ENCODE measurements around the gene MYO1E.

Gene MYO1E

GRCh38 chr15:59189241-59189640, 183.4 kb downstream of the MYO1E start:
- no peak overlapping the region for H3K4me3 ChIP-seq (replicated peaks; ENCODE audit: low read depth, low read length)
- DNase-seq (ENCODE audit: extremely low read depth, low read depth) = no peak
- TF ChIP-seq CTCF (IDR thresholded peaks at IDR 0.05; ENCODE audit: low read depth, low read length, missing control alignments) = no peak

GRCh38 chr15:59186501-59186900, 186.2 kb downstream of the MYO1E start:
- no peak overlapping the region for H3K4me3 ChIP-seq (replicated peaks; ENCODE audit: low read depth, low read length)
- no peak for DNase-seq (ENCODE audit: extremely low read depth, low read depth)
- no peak for TF ChIP-seq CTCF (IDR thresholded peaks at IDR 0.05; ENCODE audit: low read depth, low read length, missing control alignments)

DNA sequence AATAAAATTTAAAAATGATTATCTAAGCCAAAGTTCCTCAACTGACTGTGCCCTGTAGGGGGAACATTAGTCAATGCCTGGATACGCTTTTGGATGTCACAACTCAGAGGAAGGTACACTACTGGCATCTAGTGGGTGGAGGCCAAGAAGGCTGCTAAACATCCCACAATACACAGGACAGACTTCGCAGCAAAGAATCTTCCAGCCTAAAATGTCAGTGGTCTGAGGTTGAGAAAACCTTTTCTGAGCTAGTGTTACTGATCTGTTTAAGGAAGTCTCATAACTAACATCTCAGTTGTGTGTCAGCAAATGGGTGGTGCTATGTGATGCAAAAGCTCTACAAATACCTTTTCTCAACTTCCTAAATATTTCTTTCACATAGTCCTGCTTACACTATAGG, 186.9 kb downstream of the MYO1E start:
- peak; percentile 25 for TF ChIP-seq CTCF (IDR thresholded peaks at IDR 0.05; ENCODE audit: low read depth, low read length, missing control alignments)
- H3K4me3 ChIP-seq (replicated peaks; ENCODE audit: low read depth, low read length) = no peak overlapping the region
- DNase-seq (ENCODE audit: extremely low read depth, low read depth) = no peak

DNA sequence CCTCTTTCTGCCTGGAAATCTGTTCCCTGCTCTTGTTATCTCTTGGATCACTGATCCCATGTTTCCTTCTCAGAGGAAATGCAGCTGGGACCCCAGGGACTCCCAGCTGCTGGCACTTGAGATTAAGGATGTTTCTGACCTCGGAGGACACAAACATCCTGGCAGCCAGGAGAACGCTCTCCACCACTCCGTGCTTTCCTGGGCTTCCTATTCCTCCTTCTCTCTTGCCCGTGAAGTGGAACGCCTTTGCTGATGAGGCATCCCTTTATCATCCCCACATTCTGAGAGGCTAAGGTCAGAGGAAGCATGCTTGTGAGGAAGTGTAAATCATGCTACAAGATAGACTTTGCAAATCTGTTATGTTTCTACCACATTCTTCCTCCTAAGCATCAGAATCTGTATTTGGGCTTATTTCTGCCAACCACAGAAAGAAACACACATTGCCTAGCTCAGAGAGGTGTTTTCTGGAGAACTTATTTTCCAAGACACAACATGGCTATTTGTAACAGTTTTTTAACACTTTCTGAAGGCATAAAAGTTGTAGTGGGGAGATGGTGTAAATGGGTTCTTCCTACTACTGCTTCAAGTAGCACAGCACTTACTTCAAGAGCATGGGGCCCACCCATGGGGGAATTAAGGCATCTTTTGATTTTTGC, 191.6 kb downstream of the MYO1E start:
- no peak for TF ChIP-seq CTCF (IDR thresholded peaks at IDR 0.05; ENCODE audit: low read depth, low read length, missing control alignments)
- no peak for DNase-seq (ENCODE audit: extremely low read depth, low read depth)

GRCh38 chr15:59179717-59180116, 193.0 kb downstream of the MYO1E start:
- TF ChIP-seq CTCF (IDR thresholded peaks at IDR 0.05; ENCODE audit: low read depth, low read length, missing control alignments) = no peak
- no peak overlapping the region for H3K4me3 ChIP-seq (replicated peaks; ENCODE audit: low read depth, low read length)
- DNase-seq (ENCODE audit: extremely low read depth, low read depth) = no peak

More for the DNA sequence above, 191.6 kb downstream of the MYO1E start:
- H3K4me3 ChIP-seq (replicated peaks; ENCODE audit: low read depth, low read length) = no peak overlapping the region

DNA sequence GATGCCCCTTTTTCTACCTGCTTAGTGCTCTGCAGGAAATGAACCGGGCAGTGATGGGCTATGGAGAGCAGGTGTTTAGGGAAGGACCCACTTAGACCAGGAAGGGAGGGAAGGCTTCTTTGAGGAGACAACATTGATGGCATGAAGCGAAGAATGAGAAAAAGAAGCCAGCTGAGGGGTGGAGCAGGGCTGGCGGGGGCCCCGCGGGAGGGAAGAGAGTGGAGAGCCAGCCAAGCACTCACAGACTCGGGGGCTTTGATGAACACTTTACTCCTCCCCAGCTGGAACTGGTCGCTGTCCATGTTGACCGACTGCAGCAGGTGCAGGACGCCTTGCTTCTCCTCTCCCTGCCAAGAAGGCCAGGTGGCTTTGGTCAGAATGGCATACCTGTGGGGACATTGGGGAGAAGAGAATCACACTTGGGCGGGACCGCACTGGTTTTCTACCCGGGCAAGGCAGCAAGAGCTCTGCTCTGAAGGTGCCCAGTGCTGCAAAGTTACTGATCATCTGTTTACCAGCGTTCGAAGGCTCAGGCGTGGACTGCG, 194.4 kb downstream of the MYO1E start:
- TF ChIP-seq CTCF (IDR thresholded peaks at IDR 0.05; ENCODE audit: low read depth, low read length, missing control alignments) = no peak
- H3K4me3 ChIP-seq (replicated peaks; ENCODE audit: low read depth, low read length) = no peak overlapping the region
- DNase-seq (ENCODE audit: extremely low read depth, low read depth) = no peak

- no peak for DNase-seq (ENCODE audit: extremely low read depth, low read depth)
- no peak for TF ChIP-seq CTCF (IDR thresholded peaks at IDR 0.05; ENCODE audit: low read depth, low read length, missing control alignments)
- H3K4me3 ChIP-seq (replicated peaks; ENCODE audit: low read depth, low read length) = no peak overlapping the region
These were observed 195.4 kb downstream of the MYO1E start for GRCh38 chr15:59177317-59177660.
